HCT116 (cell line): ENCODE measurements around the gene FTO.

ENCODE experiments used
- ZNF274 ChIP-seq: fragments of 200-500 bp; sonication (Bioruptor generic); IDR thresholded peaks from 2 replicates; pipeline ENCODE4 v1.6.1; 2014; ENCODE audit warnings: mild to moderate bottlenecking, low read depth, low read length, inconsistent platforms
- TF ChIP-seq, protein P1 (sequence below), 3 experiments: fragments of 200-600 bp in 1 of 3; sonication (generic) in 1 of 3; IDR thresholded peaks in 2 of 3; conservative IDR thresholded peaks in 1 of 3; 2 replicates each; pipeline ENCODE4 v1.5.1; 2012 to 2017; ENCODE audit warnings: low read depth in 2 of 3, low read length in 2 of 3, antibody characterized with exemption in 1 of 3, borderline replicate concordance in 1 of 3, control low read depth in 1 of 3, mild to moderate bottlenecking in 1 of 3, mixed read lengths in 1 of 3, mixed run types in 1 of 3, moderate library complexity in 1 of 3; ENCODE audit not compliant: insufficient read depth in 1 of 3

DNA sequence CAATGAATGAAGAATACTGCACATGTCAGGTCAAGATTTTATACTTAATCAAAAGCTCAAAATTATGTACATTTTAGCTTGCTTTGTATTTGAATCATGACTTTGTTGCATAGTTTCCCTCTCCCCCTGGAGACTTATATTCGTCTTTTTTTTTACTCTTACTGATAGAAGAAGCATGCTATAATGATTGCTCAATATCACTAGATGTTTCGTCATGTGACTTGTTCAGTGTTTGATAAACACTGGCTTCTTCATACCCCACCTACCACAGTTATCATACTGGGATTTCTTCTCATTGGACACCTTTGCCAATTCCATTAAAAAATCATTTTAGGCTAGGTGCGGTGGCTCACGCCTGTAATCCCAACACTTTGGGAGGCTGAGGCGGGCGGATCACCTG, 148.7 kb downstream of the FTO start:
- TF ChIP-seq, protein P1, sequence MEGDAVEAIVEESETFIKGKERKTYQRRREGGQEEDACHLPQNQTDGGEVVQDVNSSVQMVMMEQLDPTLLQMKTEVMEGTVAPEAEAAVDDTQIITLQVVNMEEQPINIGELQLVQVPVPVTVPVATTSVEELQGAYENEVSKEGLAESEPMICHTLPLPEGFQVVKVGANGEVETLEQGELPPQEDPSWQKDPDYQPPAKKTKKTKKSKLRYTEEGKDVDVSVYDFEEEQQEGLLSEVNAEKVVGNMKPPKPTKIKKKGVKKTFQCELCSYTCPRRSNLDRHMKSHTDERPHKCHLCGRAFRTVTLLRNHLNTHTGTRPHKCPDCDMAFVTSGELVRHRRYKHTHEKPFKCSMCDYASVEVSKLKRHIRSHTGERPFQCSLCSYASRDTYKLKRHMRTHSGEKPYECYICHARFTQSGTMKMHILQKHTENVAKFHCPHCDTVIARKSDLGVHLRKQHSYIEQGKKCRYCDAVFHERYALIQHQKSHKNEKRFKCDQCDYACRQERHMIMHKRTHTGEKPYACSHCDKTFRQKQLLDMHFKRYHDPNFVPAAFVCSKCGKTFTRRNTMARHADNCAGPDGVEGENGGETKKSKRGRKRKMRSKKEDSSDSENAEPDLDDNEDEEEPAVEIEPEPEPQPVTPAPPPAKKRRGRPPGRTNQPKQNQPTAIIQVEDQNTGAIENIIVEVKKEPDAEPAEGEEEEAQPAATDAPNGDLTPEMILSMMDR (IDR thresholded peaks at IDR 0.05 in 2 of 3, conservative IDR thresholded peaks at IDR 0.05 in 1 of 3; ENCODE audit: borderline replicate concordance in 1 of 3, insufficient read depth in 1 of 3, low read depth in 2 of 3, low read length in 2 of 3) = no peak
- no peak for TF ChIP-seq ZNF274
